BJ (cell line): ENCODE data around the gene ARHGAP25. TPM values are rescaled to one million over a fixed set of nuclear protein-coding genes. Genes with fewer than 3 reads are reported as not detected.

Source experiments
- CTCF ChIA-PET: fragments of 350-600 bp; formaldehyde crosslinking; extraction: SDS; loops from one replicate; lab custom pipeline; 2021; ENCODE audit warnings: antibody characterized with exemption, inconsistent platforms; lab: Yijun Ruan, JAX
- POLR2A ChIA-PET: fragments of 300-600 bp; sonication (Branson Sonifier 250); formaldehyde crosslinking; extraction: SDS; loops from one replicate; lab custom pipeline; 2021; ENCODE audit warnings: antibody characterized with exemption; lab: Charles Lee
- DNase-seq: peaks from one replicate; pipeline ENCODE4 v3.0.0-alpha.2; 2011; ENCODE audit warnings: low read depth
- H3K27me3 ChIP-seq: 2 replicates; pipeline ENCODE4 v1.6.0; 2011; ENCODE audit warnings: low read length; ENCODE audit not compliant: control insufficient read depth, insufficient read depth
- H3K36me3 ChIP-seq: 2 replicates; pipeline ENCODE4 v1.5.1; 2011; ENCODE audit warnings: low read length; ENCODE audit not compliant: control insufficient read depth, insufficient read depth
- H3K4me3 ChIP-seq: 2 replicates; pipeline ENCODE4 v1.5.1; 2011; ENCODE audit warnings: low read depth, mild to moderate bottlenecking, control low read depth, low read length
- polyA plus RNA-seq: library from polyadenylated mRNA; depleted of rRNA; stranded (reverse); fragments of >200 nt; gene quantifications from 2 replicates; pipeline ENCODE4 v1.2.3, GENCODE V29; 2011
- TF ChIP-seq, protein P1 (sequence below): IDR thresholded peaks from 2 replicates; pipeline ENCODE4 v1.5.1; 2011; ENCODE audit warnings: low read depth, mild to moderate bottlenecking, control low read depth, inconsistent platforms, low read length, moderate library complexity; ENCODE audit not compliant: insufficient read depth

Gene ARHGAP25
- polyA plus RNA-seq, 1 experiment, result not detected

DNA sequence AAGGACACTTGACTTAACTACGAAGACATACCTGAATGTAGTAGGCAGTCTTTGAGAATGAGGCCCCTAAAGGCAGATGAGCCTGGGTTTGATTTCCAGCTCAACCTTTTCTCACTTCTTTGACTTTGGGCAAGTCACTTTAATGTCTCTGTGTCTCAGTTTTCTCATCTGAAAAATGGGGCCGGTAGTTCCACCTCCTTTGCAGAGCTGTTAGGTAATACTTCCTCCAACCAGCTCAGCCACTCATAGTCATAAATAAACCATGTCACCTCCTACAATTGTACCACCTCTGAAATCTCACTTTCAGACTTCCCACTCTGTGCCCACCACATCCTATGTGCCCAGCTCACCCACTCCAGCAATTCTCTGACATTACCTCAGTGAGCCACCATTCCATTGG lies 10.4 kb downstream of the ARHGAP25 start:
- Histone ChIP-seq H3K36me3 (no peaks in the 10 kb centered on the region), H3K4me3 (no peak overlapping the region), H3K27me3 (peaks cover 2% of the 10 kb centered on the region; the same call in 1 of the 2 replicates)
- DNase-seq, result no peak
- ChIA-PET POLR2A (no interaction called here), CTCF (interaction anchor here (0.8 to 2.0 kb wide), 5 partner anchors 11 to 181 kb away, joined by 3 to 6 read pairs (median 3); partner anchors contain the start of gene ARHGAP25)
- TF ChIP-seq, protein P1, sequence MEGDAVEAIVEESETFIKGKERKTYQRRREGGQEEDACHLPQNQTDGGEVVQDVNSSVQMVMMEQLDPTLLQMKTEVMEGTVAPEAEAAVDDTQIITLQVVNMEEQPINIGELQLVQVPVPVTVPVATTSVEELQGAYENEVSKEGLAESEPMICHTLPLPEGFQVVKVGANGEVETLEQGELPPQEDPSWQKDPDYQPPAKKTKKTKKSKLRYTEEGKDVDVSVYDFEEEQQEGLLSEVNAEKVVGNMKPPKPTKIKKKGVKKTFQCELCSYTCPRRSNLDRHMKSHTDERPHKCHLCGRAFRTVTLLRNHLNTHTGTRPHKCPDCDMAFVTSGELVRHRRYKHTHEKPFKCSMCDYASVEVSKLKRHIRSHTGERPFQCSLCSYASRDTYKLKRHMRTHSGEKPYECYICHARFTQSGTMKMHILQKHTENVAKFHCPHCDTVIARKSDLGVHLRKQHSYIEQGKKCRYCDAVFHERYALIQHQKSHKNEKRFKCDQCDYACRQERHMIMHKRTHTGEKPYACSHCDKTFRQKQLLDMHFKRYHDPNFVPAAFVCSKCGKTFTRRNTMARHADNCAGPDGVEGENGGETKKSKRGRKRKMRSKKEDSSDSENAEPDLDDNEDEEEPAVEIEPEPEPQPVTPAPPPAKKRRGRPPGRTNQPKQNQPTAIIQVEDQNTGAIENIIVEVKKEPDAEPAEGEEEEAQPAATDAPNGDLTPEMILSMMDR, result no peak

DNA sequence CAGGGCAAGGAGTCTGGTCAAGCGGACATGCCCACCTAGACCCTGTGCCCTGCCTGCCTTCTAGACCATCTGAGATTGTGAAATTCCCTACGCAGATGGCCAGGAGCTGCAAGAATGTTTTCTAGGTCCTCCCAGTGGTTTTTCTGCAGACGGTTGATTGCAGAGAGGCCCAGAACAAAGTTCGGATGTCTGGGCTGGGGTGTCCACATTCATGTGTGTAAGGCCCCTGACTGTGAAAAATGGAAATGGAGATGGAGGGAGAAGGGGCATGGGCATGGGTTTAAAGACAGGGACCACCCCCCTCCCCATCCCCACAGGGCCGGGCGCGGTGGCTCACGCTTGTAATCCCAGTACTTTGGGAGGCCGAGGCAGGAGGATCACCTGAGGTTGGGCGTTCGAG lies 11.8 kb downstream of the ARHGAP25 start:
- H3K27me3 ChIP-seq, result peaks cover 2% of the 10 kb centered on the region; the same call in 1 of the 2 replicates
- TF ChIP-seq, protein P1, result no peak
- H3K36me3 ChIP-seq, result no peaks in the 10 kb centered on the region
- H3K4me3 ChIP-seq, result no peak overlapping the region
- POLR2A ChIA-PET, result no interaction called here
- CTCF ChIA-PET, result no interaction called here
- no peak for DNase-seq

DNA sequence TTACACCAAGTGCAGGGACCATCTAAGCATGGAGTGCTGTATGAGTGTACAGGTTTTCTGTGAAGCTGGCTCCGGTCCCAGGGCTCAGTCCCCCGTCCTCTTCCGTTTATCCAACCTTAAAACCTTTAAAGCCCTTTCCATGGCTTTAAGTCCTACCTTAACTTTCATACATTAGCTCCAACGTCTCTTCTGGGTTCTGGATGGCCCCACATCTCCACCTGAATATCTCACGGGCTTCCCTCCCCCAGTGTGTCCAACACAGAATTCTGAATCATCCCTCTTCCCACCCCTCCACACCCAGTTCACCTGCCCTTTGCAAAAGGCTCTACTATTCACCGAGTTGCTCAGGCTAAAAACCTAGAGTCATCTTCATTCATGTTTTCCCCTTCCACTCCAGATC lies 12.8 kb downstream of the ARHGAP25 start:
- no peak for DNase-seq
- POLR2A ChIA-PET, result no interaction called here
- TF ChIP-seq, protein P1, result no peak
- Histone ChIP-seq H3K4me3 (no peak overlapping the region), H3K36me3 (no peaks in the 10 kb centered on the region), H3K27me3 (peaks cover 2% of the 10 kb centered on the region; the same call in 1 of the 2 replicates)
- CTCF ChIA-PET, result interaction anchor here (1.7 to 5.7 kb wide), 3 partner anchors 13 to 178 kb away, joined by 6 to 97 read pairs (median 68); partner anchors contain the start of gene ARHGAP25

DNA sequence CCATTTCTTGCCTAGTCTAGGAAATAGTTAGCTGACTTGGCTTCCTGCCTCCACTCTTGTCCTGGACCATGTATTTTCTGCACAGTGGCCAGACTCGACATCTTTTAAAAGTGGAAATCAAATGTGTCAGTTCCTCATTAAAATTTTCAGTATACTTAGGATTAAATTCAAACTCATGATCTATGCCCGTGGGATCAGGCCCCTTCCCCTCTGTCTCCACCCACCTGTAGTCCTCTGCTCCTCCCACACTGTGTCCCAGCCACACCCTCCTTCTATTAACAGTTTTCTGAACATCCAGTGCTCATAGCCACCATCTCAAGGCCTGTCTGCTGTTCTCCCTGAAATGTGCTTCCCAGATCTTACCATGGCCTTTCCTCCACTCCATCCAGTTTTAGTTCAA lies 13.3 kb downstream of the ARHGAP25 start:
- CTCF ChIA-PET, result interaction anchor here (0.8 to 5.7 kb wide), 5 partner anchors 14 to 260 kb away, joined by 3 to 97 read pairs (median 6); partner anchors contain the start of gene ARHGAP25
- no peak overlapping the region for H3K4me3 ChIP-seq
- TF ChIP-seq, protein P1, result no peak
- H3K36me3 ChIP-seq, result no peaks in the 10 kb centered on the region
- POLR2A ChIA-PET, result no interaction called here
- no peak for DNase-seq
- H3K27me3 ChIP-seq, result peaks cover 2% of the 10 kb centered on the region; the same call in 1 of the 2 replicates

DNA sequence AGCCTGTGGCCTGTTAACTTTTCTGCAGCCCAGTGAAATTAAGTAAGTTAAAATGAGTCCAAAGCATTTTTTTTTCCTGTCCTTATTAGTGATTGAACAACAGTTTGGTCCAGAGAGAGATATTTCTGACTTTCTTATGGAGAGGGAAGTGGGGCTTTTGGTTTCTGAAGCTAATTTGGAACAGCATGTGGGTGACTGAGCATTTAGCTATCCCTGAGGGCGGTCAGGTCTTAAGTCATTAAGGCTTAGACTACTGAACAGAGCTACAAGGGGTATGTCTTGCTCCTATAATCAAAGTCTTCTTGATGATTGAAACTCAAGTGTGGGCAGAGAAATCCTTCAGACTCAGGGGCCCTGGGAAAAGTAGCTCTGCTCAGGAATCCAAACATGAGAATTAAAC lies 14.0 kb downstream of the ARHGAP25 start:
- no peaks in the 10 kb centered on the region for H3K36me3 ChIP-seq
- no peak for DNase-seq
- TF ChIP-seq, protein P1, result no peak
- ChIA-PET POLR2A (no interaction called here), CTCF (interaction anchor here (0.8 to 5.7 kb wide), 6 partner anchors 14 to 261 kb away, joined by 3 to 97 read pairs (median 4); partner anchors contain the start of gene ARHGAP25)
- no peak overlapping the region for H3K4me3 ChIP-seq
- H3K27me3 ChIP-seq, result peaks cover 2% of the 10 kb centered on the region; the same call in 1 of the 2 replicates
